ENCODE measurements around the gene NOTCH2NLA.
"Not testable (repeated sequence)": the region's sequence is repeated elsewhere in the genome, so short reads cannot be mapped to it uniquely, and the experiment has no call there.

The NOTCH2NLA gene

DNA sequence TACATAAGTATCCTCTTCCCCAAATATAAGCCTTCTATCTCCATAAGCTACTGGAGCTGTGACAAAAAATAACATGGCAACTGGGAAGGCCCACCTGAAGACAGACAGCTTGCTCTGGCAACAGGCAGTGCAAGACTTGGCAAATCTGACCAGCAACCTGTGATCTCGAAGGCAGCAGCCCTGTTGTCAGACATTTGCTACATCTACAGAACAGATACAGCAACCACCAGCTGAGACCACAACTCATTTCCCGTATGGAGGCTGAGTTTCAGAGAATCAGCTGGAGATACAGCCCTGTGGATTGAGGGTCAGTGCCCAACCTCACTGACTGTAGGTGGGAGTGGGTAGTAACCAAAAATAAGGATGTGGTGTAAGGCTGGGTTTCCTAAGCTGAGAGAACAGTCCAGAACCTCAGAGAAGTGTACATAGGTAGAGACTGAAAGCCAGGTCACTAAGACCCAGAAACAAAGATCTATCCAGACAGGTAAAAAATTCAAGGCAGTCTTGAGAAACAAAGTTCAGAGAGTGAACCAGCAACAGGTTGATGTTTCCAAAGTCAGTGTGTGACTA, 37.4 kb upstream of the NOTCH2NLA start:
- not testable (repeated sequence) for H2AFZ ChIP-seq (ENCODE audit: low read depth, low read length); H3K9me3 ChIP-seq (ENCODE audit: control insufficient read depth, low read length); H2BK120ac ChIP-seq (ENCODE audit: low read depth, low read length); H2BK5ac ChIP-seq (ENCODE audit: low read depth, low read length, poor library complexity, severe bottlenecking); H3K27ac ChIP-seq (ENCODE audit: low read length, poor library complexity, severe bottlenecking); H2BK12ac ChIP-seq (ENCODE audit: low read length in 2 of 2); H3K9ac ChIP-seq (ENCODE audit: low read length); H2BK15ac ChIP-seq (ENCODE audit: low read depth, poor library complexity, severe bottlenecking); H3K14ac ChIP-seq (ENCODE audit: low read length in 2 of 2); H3K4ac ChIP-seq (ENCODE audit: low read depth in 1 of 2, low read length in 2 of 2); H3K4me1 ChIP-seq (ENCODE audit: control insufficient read depth, insufficient read depth, low read depth, low read length); DNase-seq; H3K36me3 ChIP-seq (ENCODE audit: control insufficient read depth in 1 of 2, insufficient read depth in 2 of 2, low read depth in 1 of 2, low read length in 2 of 2); H3K27me3 ChIP-seq (ENCODE audit: control insufficient read depth in 1 of 2, insufficient read depth in 1 of 2, low read length in 2 of 2); H3K4me2 ChIP-seq (ENCODE audit: low read length, poor library complexity, severe bottlenecking); H4K8ac ChIP-seq (ENCODE audit: low read length); H3K79me1 ChIP-seq (replicated peaks; ENCODE audit: low read length, poor library complexity, severe bottlenecking); H4K91ac ChIP-seq (ENCODE audit: low read length); H3K18ac ChIP-seq (ENCODE audit: low read depth in 1 of 2, low read length in 2 of 2); H2AK5ac ChIP-seq (ENCODE audit: low read length, severe bottlenecking); H3K4me3 ChIP-seq (ENCODE audit: insufficient read depth in 1 of 2, low read depth in 1 of 2, low read length in 2 of 2); H3K23ac ChIP-seq (ENCODE audit: low read length in 2 of 2)
- WGBS, result no CpG with 5 or more reads among the region's 2 CpGs

GRCh38 chr1:146264761-146265160, 35.9 kb upstream of the NOTCH2NLA start:
- no CpG with 5 or more reads among the region's 3 CpGs for WGBS
- not testable (repeated sequence) for H3K4ac ChIP-seq (ENCODE audit: low read depth in 1 of 2, low read length in 2 of 2); H3K27me3 ChIP-seq (ENCODE audit: control insufficient read depth in 1 of 2, insufficient read depth in 1 of 2, low read length in 2 of 2); H4K91ac ChIP-seq (ENCODE audit: low read length); H3K9ac ChIP-seq (ENCODE audit: low read length); H3K18ac ChIP-seq (ENCODE audit: low read depth in 1 of 2, low read length in 2 of 2); H2AFZ ChIP-seq (ENCODE audit: low read depth, low read length); H3K9me3 ChIP-seq (ENCODE audit: control insufficient read depth, low read length); H3K27ac ChIP-seq (ENCODE audit: low read length, poor library complexity, severe bottlenecking); H2BK15ac ChIP-seq (ENCODE audit: low read depth, poor library complexity, severe bottlenecking); H2BK12ac ChIP-seq (ENCODE audit: low read length in 2 of 2); H3K23ac ChIP-seq (ENCODE audit: low read length in 2 of 2); H2AK5ac ChIP-seq (ENCODE audit: low read length, severe bottlenecking); DNase-seq; H3K14ac ChIP-seq (ENCODE audit: low read length in 2 of 2); H3K4me1 ChIP-seq (ENCODE audit: control insufficient read depth, insufficient read depth, low read depth, low read length); H4K8ac ChIP-seq (ENCODE audit: low read length); H3K79me1 ChIP-seq (replicated peaks; ENCODE audit: low read length, poor library complexity, severe bottlenecking); H2BK5ac ChIP-seq (ENCODE audit: low read depth, low read length, poor library complexity, severe bottlenecking); H2BK120ac ChIP-seq (ENCODE audit: low read depth, low read length); H3K36me3 ChIP-seq (ENCODE audit: control insufficient read depth in 1 of 2, insufficient read depth in 2 of 2, low read depth in 1 of 2, low read length in 2 of 2); H3K4me3 ChIP-seq (ENCODE audit: insufficient read depth in 1 of 2, low read depth in 1 of 2, low read length in 2 of 2); H3K4me2 ChIP-seq (ENCODE audit: low read length, poor library complexity, severe bottlenecking)

DNA sequence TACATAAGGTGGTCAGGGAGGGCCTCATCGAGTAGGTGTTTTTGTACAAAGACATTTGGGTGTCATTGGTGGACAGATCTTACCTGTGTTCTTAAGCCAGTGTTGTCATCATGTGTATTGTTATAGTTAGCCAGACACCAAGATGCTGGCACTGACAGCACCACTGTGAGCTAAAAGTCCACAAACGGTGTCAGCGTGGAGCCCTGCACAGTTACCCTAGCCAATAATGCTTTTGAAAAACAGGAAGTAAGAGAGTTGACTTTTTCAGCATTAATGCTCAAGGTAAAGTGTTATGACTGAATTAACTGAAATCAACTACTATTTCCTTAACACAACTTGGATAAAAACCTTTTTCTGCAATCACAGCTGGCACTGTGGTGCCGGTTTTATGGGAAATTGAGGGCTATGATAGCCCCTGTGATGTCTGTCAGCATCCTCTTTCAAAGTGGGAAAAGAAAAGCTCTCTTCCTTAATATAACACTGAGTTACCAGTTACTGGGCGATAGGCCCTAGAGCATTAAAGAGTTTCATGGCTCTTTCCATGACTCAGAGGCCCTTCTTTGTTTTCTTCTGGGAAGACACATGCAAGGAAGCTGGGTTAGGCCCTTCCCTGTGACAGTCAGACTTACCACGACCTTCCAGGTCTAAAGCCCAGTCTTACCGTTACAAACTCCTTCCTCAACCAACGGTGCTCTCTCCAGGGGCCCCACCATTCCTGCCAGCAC, 31.3 kb upstream of the NOTCH2NLA start:
- H3K23ac ChIP-seq (ENCODE audit: low read length in 2 of 2); H3K79me1 ChIP-seq (replicated peaks; ENCODE audit: low read length, poor library complexity, severe bottlenecking); H2BK12ac ChIP-seq (ENCODE audit: low read length in 2 of 2); H3K4me3 ChIP-seq (ENCODE audit: insufficient read depth in 1 of 2, low read depth in 1 of 2, low read length in 2 of 2); H3K14ac ChIP-seq (ENCODE audit: low read length in 2 of 2); DNase-seq; H3K4me1 ChIP-seq (ENCODE audit: control insufficient read depth, insufficient read depth, low read depth, low read length); H4K91ac ChIP-seq (ENCODE audit: low read length); H4K8ac ChIP-seq (ENCODE audit: low read length); H3K9ac ChIP-seq (ENCODE audit: low read length); H3K27me3 ChIP-seq (ENCODE audit: control insufficient read depth in 1 of 2, insufficient read depth in 1 of 2, low read length in 2 of 2); H2AFZ ChIP-seq (ENCODE audit: low read depth, low read length); H2BK5ac ChIP-seq (ENCODE audit: low read depth, low read length, poor library complexity, severe bottlenecking); H3K9me3 ChIP-seq (ENCODE audit: control insufficient read depth, low read length); H3K27ac ChIP-seq (ENCODE audit: low read length, poor library complexity, severe bottlenecking); H2AK5ac ChIP-seq (ENCODE audit: low read length, severe bottlenecking); H3K36me3 ChIP-seq (ENCODE audit: control insufficient read depth in 1 of 2, insufficient read depth in 2 of 2, low read depth in 1 of 2, low read length in 2 of 2); H2BK120ac ChIP-seq (ENCODE audit: low read depth, low read length); H3K4ac ChIP-seq (ENCODE audit: low read depth in 1 of 2, low read length in 2 of 2); H2BK15ac ChIP-seq (ENCODE audit: low read depth, poor library complexity, severe bottlenecking); H3K4me2 ChIP-seq (ENCODE audit: low read length, poor library complexity, severe bottlenecking); H3K18ac ChIP-seq (ENCODE audit: low read depth in 1 of 2, low read length in 2 of 2): not testable (repeated sequence)
- WGBS, result no CpG with 5 or more reads among the region's 8 CpGs

DNA sequence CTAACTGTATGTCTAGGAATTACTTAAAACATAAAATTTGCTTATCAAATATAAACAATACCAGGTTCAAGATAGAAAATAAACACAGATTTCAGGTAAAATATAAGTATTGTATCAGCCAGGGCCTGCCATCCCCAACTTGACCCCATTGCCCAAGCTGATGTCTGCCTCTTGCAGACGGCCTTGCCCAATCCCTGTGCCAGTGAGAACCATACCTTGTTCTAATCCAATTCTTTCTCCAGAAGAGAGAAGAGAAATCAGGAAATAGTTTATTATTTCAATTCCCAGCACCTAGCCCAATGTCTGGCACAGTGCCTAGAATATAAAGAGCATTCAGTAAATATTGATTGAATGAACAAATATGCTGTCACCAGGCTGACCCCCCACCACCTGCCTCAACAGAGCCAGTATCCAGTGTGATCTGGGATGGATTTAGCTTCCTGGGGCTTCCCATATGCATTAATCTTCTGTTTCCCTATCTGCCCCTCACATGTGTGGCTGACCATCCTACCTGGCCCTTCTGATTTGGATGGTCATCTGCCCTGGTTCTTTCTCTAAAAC, 29.3 kb upstream of the NOTCH2NLA start:
- not testable (repeated sequence) for DNase-seq; H2BK5ac ChIP-seq (ENCODE audit: low read depth, low read length, poor library complexity, severe bottlenecking); H3K4me1 ChIP-seq (ENCODE audit: control insufficient read depth, insufficient read depth, low read depth, low read length); H4K8ac ChIP-seq (ENCODE audit: low read length); H3K23ac ChIP-seq (ENCODE audit: low read length in 2 of 2); H2BK12ac ChIP-seq (ENCODE audit: low read length in 2 of 2); H3K4me2 ChIP-seq (ENCODE audit: low read length, poor library complexity, severe bottlenecking); H3K9me3 ChIP-seq (ENCODE audit: control insufficient read depth, low read length); H3K4ac ChIP-seq (ENCODE audit: low read depth in 1 of 2, low read length in 2 of 2); H3K18ac ChIP-seq (ENCODE audit: low read depth in 1 of 2, low read length in 2 of 2); H2BK120ac ChIP-seq (ENCODE audit: low read depth, low read length); H4K91ac ChIP-seq (ENCODE audit: low read length); H3K27me3 ChIP-seq (ENCODE audit: control insufficient read depth in 1 of 2, insufficient read depth in 1 of 2, low read length in 2 of 2); H2AK5ac ChIP-seq (ENCODE audit: low read length, severe bottlenecking); H2BK15ac ChIP-seq (ENCODE audit: low read depth, poor library complexity, severe bottlenecking); H3K36me3 ChIP-seq (ENCODE audit: control insufficient read depth in 1 of 2, insufficient read depth in 2 of 2, low read depth in 1 of 2, low read length in 2 of 2); H3K4me3 ChIP-seq (ENCODE audit: insufficient read depth in 1 of 2, low read depth in 1 of 2, low read length in 2 of 2); H2AFZ ChIP-seq (ENCODE audit: low read depth, low read length); H3K79me1 ChIP-seq (replicated peaks; ENCODE audit: low read length, poor library complexity, severe bottlenecking); H3K14ac ChIP-seq (ENCODE audit: low read length in 2 of 2); H3K9ac ChIP-seq (ENCODE audit: low read length); H3K27ac ChIP-seq (ENCODE audit: low read length, poor library complexity, severe bottlenecking)
- no CpG with 5 or more reads among the region's 1 CpG for WGBS

Data from mesenchymal stem cell (in vitro differentiated cells and primary cell).